HG03575 (cell line): Measurements from ENCODE around the gene UFL1.

Source experiments
- ATAC-seq: cut with Tn5 transposase; IDR thresholded peaks from one replicate; pipeline ENCODE4 v1.9.1; 2021; ENCODE audit not compliant: unreplicated experiment, insufficient number of reproducible peaks, low FRiP score; ENCODE audit errors: extremely low read depth

The UFL1 gene

DNA sequence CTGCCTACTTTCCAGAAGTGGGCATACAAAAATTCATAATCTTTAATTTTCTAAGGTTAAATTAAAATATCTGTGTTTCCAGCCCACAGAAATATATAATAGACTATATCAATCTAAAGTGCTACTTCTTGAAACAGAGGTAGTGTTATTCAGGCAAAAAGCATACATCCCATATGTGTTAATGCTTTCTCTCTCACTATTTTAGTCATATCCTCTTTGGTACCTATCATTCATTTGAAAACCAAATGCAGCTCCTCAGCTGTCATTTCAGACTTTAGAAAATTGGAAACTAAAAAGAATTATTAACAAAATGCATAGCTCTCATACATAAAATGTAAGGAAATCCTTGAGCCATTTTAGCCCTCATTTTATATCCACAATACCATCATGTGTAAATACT lies 42.2 kb downstream of the UFL1 start:
- ATAC-seq: no peak

DNA sequence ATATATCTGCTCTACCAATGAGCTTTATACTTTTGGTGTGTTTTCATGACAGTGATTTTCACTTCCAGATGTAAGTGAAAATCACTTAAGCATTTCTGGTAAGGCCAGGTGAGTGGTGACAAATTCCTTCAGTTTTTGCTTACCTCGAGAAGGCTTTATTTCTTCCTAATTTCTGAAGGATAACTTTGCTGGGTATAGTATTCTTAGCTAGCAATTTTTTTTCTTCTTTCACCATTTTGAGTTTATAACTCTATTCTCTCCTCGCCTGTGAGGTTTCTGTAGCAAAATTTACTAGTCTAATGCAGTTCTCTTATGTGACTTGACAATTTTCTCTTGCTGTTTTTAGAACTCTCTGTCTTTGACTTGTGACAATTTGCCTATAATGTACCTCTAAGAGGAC lies 48.4 kb downstream of the UFL1 start:
- no peak for ATAC-seq

DNA sequence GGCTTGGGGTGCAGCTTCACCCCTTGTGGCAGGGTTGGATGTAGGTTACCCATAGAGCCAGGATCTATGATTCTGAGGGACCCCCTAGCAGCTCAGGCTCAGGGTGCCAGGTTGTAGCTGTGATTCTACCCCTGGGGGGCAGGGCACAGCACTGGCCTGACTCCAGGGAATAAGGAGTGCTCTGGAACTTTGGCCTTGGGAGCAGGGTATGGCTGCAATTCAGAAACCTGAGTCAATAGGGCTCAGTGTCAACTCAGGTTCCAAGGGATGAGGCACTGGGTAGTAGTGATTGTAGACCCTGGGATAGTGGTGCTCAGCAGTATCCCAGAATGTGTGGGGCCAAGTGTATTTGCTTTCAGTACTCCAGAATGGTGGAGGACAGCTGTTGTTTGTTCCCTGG lies 49.9 kb downstream of the UFL1 start:
- no peak for ATAC-seq

GRCh38 chr6:96575359-96575758 lies 53.8 kb downstream of the UFL1 start:
- no peak for ATAC-seq

GRCh38 chr6:96576221-96576620 lies 54.6 kb downstream of the UFL1 start:
- no peak for ATAC-seq

- no peak for ATAC-seq
Observed at GRCh38 chr6:96582021-96582420, 60.4 kb downstream of the UFL1 start.

GRCh38 chr6:96582436-96582835 lies 60.8 kb downstream of the UFL1 start:
- ATAC-seq: no peak

DNA sequence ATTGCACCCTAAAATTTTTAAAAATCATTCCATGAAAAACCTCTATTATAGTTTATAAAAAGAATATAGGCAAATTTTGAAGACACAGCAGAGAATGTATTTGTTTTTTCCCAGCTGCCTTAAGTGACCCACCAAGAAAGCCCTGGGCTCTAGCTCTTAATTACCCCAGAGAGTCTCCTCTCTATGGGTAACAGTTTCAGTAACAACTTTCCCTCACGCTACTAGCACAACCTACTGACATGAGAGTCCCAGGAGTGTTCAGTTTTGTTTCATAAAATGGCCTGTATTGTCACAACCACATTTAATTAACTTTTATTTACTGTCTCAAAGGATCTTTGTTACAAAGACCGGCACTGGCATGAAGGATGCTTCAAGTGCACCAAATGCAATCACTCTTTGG lies 82.8 kb downstream of the UFL1 start:
- ATAC-seq: no peak
